Kidney (tissue), 14 donors: ENCODE results near the gene ANO6. TPM values are rescaled to one million over a fixed set of nuclear protein-coding genes. Genes with fewer than 3 reads are reported as not detected.

Experiments
- DNase-seq, 5 donors: peaks; one replicate each; pipeline ENCODE4 v3.0.0-alpha.2; 2013 to 2020
- FAIRE-seq: peaks from 2 replicates; lab custom pipeline; 2012; peaks lifted over from hg19 to GRCh38; lab: Jason Lieb, UNC
- H3K27ac ChIP-seq, 2 donors: one replicate each; pipeline ENCODE4 v1.7.0; 2013; ENCODE audit warnings: low read depth in 2 of 2, low read length in 2 of 2, inconsistent platforms in 1 of 2
- H3K27me3 ChIP-seq: one replicate; pipeline ENCODE4 v1.7.1; 2013; ENCODE audit warnings: low read length, inconsistent platforms; ENCODE audit not compliant: control insufficient read depth, insufficient read depth
- H3K36me3 ChIP-seq, 3 donors: one replicate each; pipeline versions ENCODE4 v1.7.0 to v1.7.1; 2013; ENCODE audit warnings: low read length in 3 of 3, control low read depth in 1 of 3, inconsistent platforms in 1 of 3; ENCODE audit not compliant: insufficient read depth in 3 of 3, control insufficient read depth in 2 of 3
- H3K4me1 ChIP-seq, 3 donors: one replicate each; pipeline versions ENCODE4 v1.7.0 to v1.7.1; 2013; ENCODE audit warnings: low read length in 3 of 3, inconsistent platforms in 1 of 3, low read depth in 1 of 3; ENCODE audit not compliant: control insufficient read depth in 2 of 3, insufficient read depth in 2 of 3
- H3K4me3 ChIP-seq, 3 donors: one replicate each; pipeline versions ENCODE4 v1.7.0 to v1.8.1; 2013; ENCODE audit warnings: low read length in 3 of 3, control low read depth in 1 of 3, inconsistent platforms in 1 of 3
- H3K9ac ChIP-seq, 3 donors: one replicate each; pipeline versions ENCODE4 v1.7.0 to v1.7.1; 2013; ENCODE audit warnings: low read length in 3 of 3, control low read depth in 1 of 3, inconsistent platforms in 1 of 3
- H3K9me3 ChIP-seq, 3 donors: one replicate each; pipeline versions ENCODE4 v1.7.0 to v1.7.1; 2013; ENCODE audit warnings: low read length in 3 of 3, control low read depth in 1 of 3, inconsistent platforms in 1 of 3; ENCODE audit not compliant: control insufficient read depth in 2 of 3, insufficient read depth in 1 of 3
- CTCF ChIP-seq: IDR thresholded peaks from 3 replicates; pipeline ENCODE4 v1.5.1; 2012; ENCODE audit warnings: mild to moderate bottlenecking, moderate library complexity, borderline replicate concordance; ENCODE audit not compliant: insufficient read depth; ENCODE audit errors: extremely low read depth
- intact Hi-C: fragments of 100-400 bp; cut with DNase I; formaldehyde crosslinking; loops from one replicate; pipeline ENCODE4 v1.11.1; 2022
- polyA plus RNA-seq: library from polyadenylated mRNA; stranded (reverse); fragments of 350-450 nt; fragmentation: Illumina TruSeq; extraction: RNeasy Lipid Tissue Mini Kit (QIAGEN cat#74804); gene quantifications from one replicate; pipeline ENCODE4 v1.2.3, GENCODE V29; 2014; ENCODE audit warnings: low read depth, low replicate concordance; ENCODE audit not compliant: insufficient read depth
- total RNA-seq: library from RNA; stranded (reverse); fragmentation: NEBNext Ultra II Directional; extraction: Animal tissue kit (Norgen Biotek cat#: 25700); gene quantifications from one replicate; pipeline ENCODE4 v1.2.1, GENCODE V29; 2021
- donor health status: control.
- donor health status: control.
- donor health status: control.
- donor health status: control.
- donor health status: control.
- donor health status: DM: yes; HTN: yes; CAD: no.
- donor health status: Normal renal cell carcinoma (clear cell type).

Gene ANO6
- total and polyA plus RNA-seq, 2 donors from 2014 or later, result 17.2 to 46.3 TPM

- Histone ChIP-seq H3K27ac (peak overlapping the region in 1 of 2 donors; percentile 29), H3K9me3 (no peaks in the 10 kb centered on the region), H3K36me3 (no peaks in the 10 kb centered on the region), H3K9ac (no peak overlapping the region), H3K4me3 (peak overlapping the region in 2 of 3 donors; percentile 2 to 43), H3K4me1 (no peaks in the 10 kb centered on the region), H3K27me3 (no peaks in the 10 kb centered on the region)
- intact Hi-C loops, result no loop called here
- DNase-seq (no peak), FAIRE-seq (no peak)
- no peak for TF ChIP-seq CTCF
These were observed 28.9 kb downstream of the ANO6 start for GRCh38 chr12:45244561-45245343.

- H3K36me3 ChIP-seq, result no peaks in the 10 kb centered on the region
- H3K27me3 ChIP-seq, result no peaks in the 10 kb centered on the region
- no peaks in the 10 kb centered on the region for H3K9me3 ChIP-seq
- TF ChIP-seq CTCF, result no peak
- FAIRE-seq (no peak), DNase-seq (no peak)
- no peak overlapping the region for H3K9ac ChIP-seq
- intact Hi-C loops, result no loop called here
- H3K4me3 ChIP-seq, result no peak overlapping the region
- no peak overlapping the region for H3K27ac ChIP-seq
- H3K4me1 ChIP-seq, result no peaks in the 10 kb centered on the region
These were observed 30.3 kb downstream of the ANO6 start for GRCh38 chr12:45246236-45246635.

GRCh38 chr12:45247589-45247988 is 31.7 kb downstream of the ANO6 start:
- Histone ChIP-seq H3K9ac (no peak overlapping the region), H3K36me3 (no peaks in the 10 kb centered on the region), H3K4me1 (no peaks in the 10 kb centered on the region), H3K4me3 (no peak overlapping the region), H3K9me3 (no peaks in the 10 kb centered on the region), H3K27ac (no peak overlapping the region), H3K27me3 (no peaks in the 10 kb centered on the region)
- TF ChIP-seq CTCF, result no peak
- FAIRE-seq, result no peak
- no peak for DNase-seq
- intact Hi-C loops, result no loop called here
